WTC11 (cell line): ENCODE measurements around the gene MRO.

Experiments used
- CBFB ChIP-seq: sonication (generic); formaldehyde crosslinking; IDR thresholded peaks from 2 replicates; pipeline ENCODE4 v1.8.1; 2022; ENCODE audit warnings: mild to moderate bottlenecking, low read depth, missing genetic modification reagents
- E2F4 ChIP-seq: sonication (generic); formaldehyde crosslinking; IDR thresholded peaks from 2 replicates; pipeline ENCODE4 v1.8.1; 2022; ENCODE audit warnings: low read depth, mild to moderate bottlenecking, moderate library complexity, missing genetic modification reagents, borderline replicate concordance
- FOXK1 ChIP-seq: sonication (generic); formaldehyde crosslinking; IDR thresholded peaks from 2 replicates; pipeline ENCODE4 v1.8.0; 2022; ENCODE audit warnings: mild to moderate bottlenecking, moderate library complexity, missing genetic modification reagents
- JUN ChIP-seq: sonication (generic); formaldehyde crosslinking; IDR thresholded peaks from 2 replicates; pipeline ENCODE4 v1.8.0; 2023; ENCODE audit warnings: mild to moderate bottlenecking, missing genetic modification reagents
- NR2C2 ChIP-seq: sonication (generic); formaldehyde crosslinking; IDR thresholded peaks from 2 replicates; pipeline ENCODE4 v1.8.0; 2022; ENCODE audit warnings: mild to moderate bottlenecking, missing genetic modification reagents
- TCF7 ChIP-seq: sonication (generic); formaldehyde crosslinking; IDR thresholded peaks from 2 replicates; pipeline ENCODE4 v1.8.0; 2022; ENCODE audit warnings: mild to moderate bottlenecking, low read depth, missing genetic modification reagents, moderate library complexity
- TEAD4 ChIP-seq: sonication (generic); formaldehyde crosslinking; IDR thresholded peaks from 2 replicates; pipeline ENCODE4 v1.8.0; 2022; ENCODE audit warnings: mild to moderate bottlenecking, missing genetic modification reagents
- ZNF416 ChIP-seq: fragments of 250-450 bp; sonication (Bioruptor Pico); IDR thresholded peaks from 2 replicates; pipeline ENCODE4 v1.9.0; 2021; ENCODE audit warnings: mild to moderate bottlenecking, inconsistent platforms
- TF ChIP-seq, protein P1 (sequence below): sonication (generic); formaldehyde crosslinking; IDR thresholded peaks from 2 replicates; pipeline ENCODE4 v1.8.1; 2022; ENCODE audit warnings: low read depth, missing genetic modification reagents, borderline replicate concordance
- TF ChIP-seq, protein P2 (sequence below): fragments of 200-600 bp; IDR thresholded peaks from 2 replicates; pipeline ENCODE4 v1.8.0; 2022; ENCODE audit warnings: antibody characterized with exemption
- TF ChIP-seq, protein P3 (sequence below): sonication (generic); formaldehyde crosslinking; conservative IDR thresholded peaks from 2 replicates; pipeline ENCODE4 v1.8.1; 2022; ENCODE audit warnings: mild to moderate bottlenecking, missing genetic modification reagents
- TF ChIP-seq, protein P4 (sequence below): sonication (generic); formaldehyde crosslinking; IDR thresholded peaks from 2 replicates; pipeline ENCODE4 v1.8.0; 2022; ENCODE audit warnings: mild to moderate bottlenecking, missing genetic modification reagents
- TF ChIP-seq, protein P5 (sequence below): sonication (generic); formaldehyde crosslinking; IDR thresholded peaks from 2 replicates; pipeline ENCODE4 v1.8.1; 2022; ENCODE audit warnings: mild to moderate bottlenecking, moderate library complexity, missing genetic modification reagents

DNA sequence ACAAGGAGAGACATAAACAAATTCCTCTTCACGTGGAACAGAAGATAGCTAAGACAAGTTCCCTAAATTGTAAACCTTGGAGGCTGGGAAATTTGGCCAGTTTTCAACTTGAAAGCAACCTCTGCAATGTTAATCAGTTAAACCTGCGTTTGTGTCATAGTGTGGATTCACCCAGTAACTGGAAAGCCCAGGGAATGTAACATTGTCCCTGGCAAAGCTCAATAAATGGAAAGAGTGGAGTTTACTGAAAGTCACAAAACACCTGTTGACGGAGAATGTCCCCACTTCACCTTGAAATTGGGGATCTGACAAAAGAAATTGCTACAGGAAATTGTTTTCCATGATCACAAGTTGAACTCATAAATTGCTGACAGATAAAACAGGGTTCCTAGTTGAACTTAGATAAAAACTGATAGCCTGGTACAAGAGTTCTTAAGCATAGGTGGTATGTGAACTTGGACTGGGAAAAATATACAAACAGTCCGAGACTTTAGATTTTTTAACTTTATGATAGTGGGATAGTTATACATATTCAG lies 44.1 kb upstream of the MRO start:
- TF ChIP-seq, protein P1, sequence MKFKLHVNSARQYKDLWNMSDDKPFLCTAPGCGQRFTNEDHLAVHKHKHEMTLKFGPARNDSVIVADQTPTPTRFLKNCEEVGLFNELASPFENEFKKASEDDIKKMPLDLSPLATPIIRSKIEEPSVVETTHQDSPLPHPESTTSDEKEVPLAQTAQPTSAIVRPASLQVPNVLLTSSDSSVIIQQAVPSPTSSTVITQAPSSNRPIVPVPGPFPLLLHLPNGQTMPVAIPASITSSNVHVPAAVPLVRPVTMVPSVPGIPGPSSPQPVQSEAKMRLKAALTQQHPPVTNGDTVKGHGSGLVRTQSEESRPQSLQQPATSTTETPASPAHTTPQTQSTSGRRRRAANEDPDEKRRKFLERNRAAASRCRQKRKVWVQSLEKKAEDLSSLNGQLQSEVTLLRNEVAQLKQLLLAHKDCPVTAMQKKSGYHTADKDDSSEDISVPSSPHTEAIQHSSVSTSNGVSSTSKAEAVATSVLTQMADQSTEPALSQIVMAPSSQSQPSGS, result no peak
- TF ChIP-seq, protein P2, sequence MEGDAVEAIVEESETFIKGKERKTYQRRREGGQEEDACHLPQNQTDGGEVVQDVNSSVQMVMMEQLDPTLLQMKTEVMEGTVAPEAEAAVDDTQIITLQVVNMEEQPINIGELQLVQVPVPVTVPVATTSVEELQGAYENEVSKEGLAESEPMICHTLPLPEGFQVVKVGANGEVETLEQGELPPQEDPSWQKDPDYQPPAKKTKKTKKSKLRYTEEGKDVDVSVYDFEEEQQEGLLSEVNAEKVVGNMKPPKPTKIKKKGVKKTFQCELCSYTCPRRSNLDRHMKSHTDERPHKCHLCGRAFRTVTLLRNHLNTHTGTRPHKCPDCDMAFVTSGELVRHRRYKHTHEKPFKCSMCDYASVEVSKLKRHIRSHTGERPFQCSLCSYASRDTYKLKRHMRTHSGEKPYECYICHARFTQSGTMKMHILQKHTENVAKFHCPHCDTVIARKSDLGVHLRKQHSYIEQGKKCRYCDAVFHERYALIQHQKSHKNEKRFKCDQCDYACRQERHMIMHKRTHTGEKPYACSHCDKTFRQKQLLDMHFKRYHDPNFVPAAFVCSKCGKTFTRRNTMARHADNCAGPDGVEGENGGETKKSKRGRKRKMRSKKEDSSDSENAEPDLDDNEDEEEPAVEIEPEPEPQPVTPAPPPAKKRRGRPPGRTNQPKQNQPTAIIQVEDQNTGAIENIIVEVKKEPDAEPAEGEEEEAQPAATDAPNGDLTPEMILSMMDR, result no peak
- TF ChIP-seq NR2C2 (CRISPR knock-in tag), result no peak
- no peak for TF ChIP-seq JUN
- TF ChIP-seq, protein P3, sequence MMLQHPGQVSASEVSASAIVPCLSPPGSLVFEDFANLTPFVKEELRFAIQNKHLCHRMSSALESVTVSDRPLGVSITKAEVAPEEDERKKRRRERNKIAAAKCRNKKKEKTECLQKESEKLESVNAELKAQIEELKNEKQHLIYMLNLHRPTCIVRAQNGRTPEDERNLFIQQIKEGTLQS (CRISPR knock-in tag), result no peak
- TF ChIP-seq, protein P4, sequence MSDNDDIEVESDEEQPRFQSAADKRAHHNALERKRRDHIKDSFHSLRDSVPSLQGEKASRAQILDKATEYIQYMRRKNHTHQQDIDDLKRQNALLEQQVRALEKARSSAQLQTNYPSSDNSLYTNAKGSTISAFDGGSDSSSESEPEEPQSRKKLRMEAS (CRISPR knock-in tag), result no peak
- TF ChIP-seq, protein P5, sequence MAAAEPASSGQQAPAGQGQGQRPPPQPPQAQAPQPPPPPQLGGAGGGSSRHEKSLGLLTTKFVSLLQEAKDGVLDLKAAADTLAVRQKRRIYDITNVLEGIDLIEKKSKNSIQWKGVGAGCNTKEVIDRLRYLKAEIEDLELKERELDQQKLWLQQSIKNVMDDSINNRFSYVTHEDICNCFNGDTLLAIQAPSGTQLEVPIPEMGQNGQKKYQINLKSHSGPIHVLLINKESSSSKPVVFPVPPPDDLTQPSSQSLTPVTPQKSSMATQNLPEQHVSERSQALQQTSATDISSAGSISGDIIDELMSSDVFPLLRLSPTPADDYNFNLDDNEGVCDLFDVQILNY, result no peak
- TF ChIP-seq TCF7, result no peak
- TF ChIP-seq ZNF416 (CRISPR knock-in tag), result no peak
- no peak for TF ChIP-seq TEAD4 (CRISPR knock-in tag)
- no peak for TF ChIP-seq E2F4 (CRISPR knock-in tag)
- no peak for TF ChIP-seq CBFB (CRISPR knock-in tag)
- TF ChIP-seq FOXK1, result no peak
